Ovary (tissue), 9 donors: ENCODE measurements around the gene ZNF280B. TPM values are rescaled to one million over a fixed set of nuclear protein-coding genes. Genes with fewer than 3 reads are reported as not detected.
"Not testable (repeated sequence)": the region's sequence is repeated elsewhere in the genome, so short reads cannot be mapped to it uniquely, and the experiment has no call there.

Source experiments
- DNase-seq, 5 donors: peaks; one replicate each; pipeline ENCODE4 v3.0.0-alpha.2; 2019 to 2020
- H3K27ac ChIP-seq, 2 donors: fragments of 200-600 bp; one replicate each; pipeline versions ENCODE4 v1.5.1 to v1.8.0; 2019 to 2022
- H3K27me3 ChIP-seq: fragments of 200-600 bp; one replicate; pipeline ENCODE4 v1.8.0; 2022
- H3K36me3 ChIP-seq: fragments of 200-600 bp; sonication (generic); one replicate; pipeline ENCODE4 v1.5.1; 2019
- H3K4me1 ChIP-seq: one replicate; pipeline ENCODE4 v1.8.1; 2013; ENCODE audit warnings: mild to moderate bottlenecking, moderate library complexity; ENCODE audit not compliant: insufficient read depth
- H3K4me3 ChIP-seq: fragments of 200-600 bp; sonication (generic); one replicate; pipeline ENCODE4 v1.5.1; 2017
- H3K9me3 ChIP-seq, 2 donors: fragments of 200-600 bp in 1 of 2; sonication (generic) in 1 of 2; one replicate each; pipeline versions ENCODE4 v1.5.1 to v1.8.1; 2013 to 2019; ENCODE audit warnings: mild to moderate bottlenecking in 1 of 2, moderate library complexity in 1 of 2
- CTCF ChIP-seq, 3 donors: fragments of 450-650 bp in 2 of 3; fragments of 200-600 bp in 1 of 3; IDR thresholded peaks; one replicate each; pipeline versions ENCODE4 v1.5.1 to v1.8.0; 2016 to 2022; ENCODE audit warnings: antibody characterized with exemption in 3 of 3, mild to moderate bottlenecking in 1 of 3
- EP300 ChIP-seq: sonication (generic); formaldehyde crosslinking; IDR thresholded peaks from one replicate; pipeline ENCODE4 v1.6.1; 2017; ENCODE audit warnings: antibody characterized with exemption
- POLR2A ChIP-seq: fragments of 450-650 bp; IDR thresholded peaks from one replicate; pipeline ENCODE4 v1.6.1; 2017; ENCODE audit warnings: antibody characterized with exemption, mild to moderate bottlenecking, moderate library complexity
- WGBS, 3 donors: extraction: QIAGEN DNeasy Blood & Tissue Kit in 1 of 3; methylation state at CpG; one replicate each; pipeline versions ENCODE4 v1.1.5 to v1.1.7; 2013 to 2017; 5-methylcytosine and 5-hydroxymethylcytosine counted together
- intact Hi-C, 4 donors: fragments of 100-400 bp; cut with DNase I; formaldehyde crosslinking; loops; one replicate each; pipeline versions ENCODE4 v1.11.0 to v1.15.1; 2022 to 2023
- polyA plus RNA-seq, 2 donors: library from polyadenylated mRNA; stranded (reverse); fragments of 200-250 nt in 1 of 2; fragments of 350-450 nt in 1 of 2; fragmentation: Illumina TruSeq in 1 of 2; extraction: RNeasy Lipid Tissue Mini Kit (QIAGEN cat#74804) in 1 of 2; gene quantifications; one replicate each; pipeline ENCODE4 v1.2.3, GENCODE V29; 2013 to 2014
- total RNA-seq, 7 donors: library from RNA; depleted of rRNA in 2 of 7; stranded (reverse); fragments of >200 nt in 2 of 7; fragmentation: NEBNext Ultra II Directional in 3 of 7; extraction: Animal tissue kit (Norgen Biotek cat#: 25700) in 3 of 7; gene quantifications; one replicate each; pipeline versions ENCODE4 v1.1.0 to v1.2.4, GENCODE V29; 2016 to 2023
- donor health status: DM: no; HTN: no; CAD: no; lungs with moderate emphysema.
- donor health status: DM: no; HTN: no; CAD: no.
- donor health status: Bipolar disorder and iron deficiency.
- donor health status: DM: yes; HTN: yes; CAD: no.
- donor health status: DM: no; HTN: no; CAD: no.
- donor health status: DM: yes; HTN: yes; CAD: no.

Gene ZNF280B
- total and polyA plus RNA-seq, 9 donors, result 0.72 to 4.0 (median 2.3) TPM

- Histone ChIP-seq H3K9me3 (no peaks in the 10 kb centered on the region), H3K36me3 (no peaks in the 10 kb centered on the region), H3K4me1 (no peaks in the 10 kb centered on the region), H3K4me3 (peak overlapping the region; percentile 47), H3K27me3 (no peaks in the 10 kb centered on the region), H3K27ac (no peak overlapping the region)
- WGBS, 3 donors, result 21 to 27% (median 23%) methylated on average over 13 of the region's 13 CpGs
- TF ChIP-seq POLR2A, result no peak
- TF ChIP-seq CTCF (IDR thresholded peaks at IDR 0.05), result no peak
- TF ChIP-seq EP300, result no peak
- intact Hi-C loops, result no loop called here
- no peak for DNase-seq
Measured at GRCh38 chr22:22507743-22508273, 734 bp downstream of the ZNF280B start.

- Histone ChIP-seq H3K27me3 (no peaks in the 10 kb centered on the region), H3K36me3 (no peaks in the 10 kb centered on the region), H3K9me3 (no peaks in the 10 kb centered on the region), H3K4me3 (no peak overlapping the region), H3K27ac (no peak overlapping the region), H3K4me1 (no peaks in the 10 kb centered on the region)
- intact Hi-C loops, result no loop called here
- 94 to 96% (median 95%) methylated on average over 1 of the region's 1 CpG for WGBS, 3 donors
- DNase-seq, result no peak
- no peak for TF ChIP-seq CTCF (IDR thresholded peaks at IDR 0.05)
- TF ChIP-seq POLR2A, result no peak
- TF ChIP-seq EP300, result no peak
Measured at GRCh38 chr22:22506736-22507135, 1.8 kb downstream of the ZNF280B start.

- TF ChIP-seq POLR2A, result no peak
- TF ChIP-seq EP300, result no peak
- no peak for TF ChIP-seq CTCF (IDR thresholded peaks at IDR 0.05)
- no peaks in the 10 kb centered on the region for H3K4me1 ChIP-seq
- no peak overlapping the region for H3K4me3 ChIP-seq
- no peaks in the 10 kb centered on the region for H3K36me3 ChIP-seq
- WGBS, 3 donors, result 69 to 71% (median 70%) methylated on average over 2 of the region's 2 CpGs
- H3K9me3 ChIP-seq, result no peaks in the 10 kb centered on the region
- intact Hi-C loops, result no loop called here
- DNase-seq, result no peak
- no peak overlapping the region for H3K27ac ChIP-seq
- no peaks in the 10 kb centered on the region for H3K27me3 ChIP-seq
Measured at GRCh38 chr22:22498267-22498666, 10.3 kb downstream of the ZNF280B start.

- H3K36me3 ChIP-seq, H3K27ac ChIP-seq, intact Hi-C loops, H3K9me3 ChIP-seq, DNase-seq, H3K4me1 ChIP-seq, H3K27me3 ChIP-seq, H3K4me3 ChIP-seq: not testable (repeated sequence)
- 92 to 96% (median 95%) methylated on average over 3 of the region's 3 CpGs for WGBS, 3 donors
Measured at GRCh38 chr22:22491589-22491988, 17.0 kb downstream of the ZNF280B start.

- WGBS, 3 donors, result 92 to 93% (median 92%) methylated on average over 5 of the region's 5 CpGs
Measured at GRCh38 chr22:22488736-22489135, 19.8 kb downstream of the ZNF280B start.

More at GRCh38 chr22:22488736-22489135, 19.8 kb downstream of the ZNF280B start:
- no peak for DNase-seq
- TF ChIP-seq EP300, result no peak
- no peak for TF ChIP-seq POLR2A
- TF ChIP-seq CTCF (IDR thresholded peaks at IDR 0.05), result no peak
- H3K4me3 ChIP-seq, result no peak overlapping the region
- no peaks in the 10 kb centered on the region for H3K36me3 ChIP-seq
- no peak overlapping the region for H3K27ac ChIP-seq
- intact Hi-C loops, result no loop called here
- H3K9me3 ChIP-seq, result no peaks in the 10 kb centered on the region
- no peaks in the 10 kb centered on the region for H3K4me1 ChIP-seq
- no peaks in the 10 kb centered on the region for H3K27me3 ChIP-seq
